Right renal pelvis (tissue), 4 donors: ENCODE results near the gene ATRN. TPM values are rescaled to one million over a fixed set of nuclear protein-coding genes. Genes with fewer than 3 reads are reported as not detected.

Source experiments
- DNase-seq, 4 donors: peaks; one replicate each; pipeline ENCODE4 v3.0.0-alpha.2; 2013; ENCODE audit warnings: low read depth in 4 of 4, low spot score in 3 of 4, missing footprints in 1 of 4
- polyA plus RNA-seq, 4 donors: library from polyadenylated mRNA; unstranded; fragments of 120-200 nt; gene quantifications; one replicate each; pipeline ENCODE4 v1.2.1, GENCODE V29; 2013; ENCODE audit not compliant: insufficient read length in 4 of 4

Gene ATRN
- polyA plus RNA-seq, 4 donors, result 52.8 to 59.3 (median 55.1) TPM

DNA sequence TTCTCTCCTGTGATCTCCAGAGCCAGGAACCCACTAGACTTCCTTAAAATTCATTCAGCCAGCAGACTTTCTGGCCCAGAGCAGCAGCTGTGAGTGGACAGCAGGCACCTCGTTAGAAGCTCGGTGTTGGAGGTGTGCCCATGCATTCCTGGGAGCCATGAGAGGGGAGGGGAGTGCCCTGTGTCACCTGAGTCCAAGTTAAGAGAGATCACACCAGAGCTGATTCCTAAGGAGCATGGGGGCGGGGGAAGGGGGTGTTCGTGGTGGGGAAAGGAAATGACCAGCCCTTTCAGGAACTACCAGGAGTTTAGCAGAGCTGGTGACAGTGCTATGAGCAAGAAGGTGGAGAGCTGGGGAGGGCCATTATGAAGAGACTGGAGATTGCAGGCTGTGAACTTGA is 145.4 kb downstream of the ATRN start:
- peak in 1 of 4 donors; percentile 12 for DNase-seq

GRCh38 chr20:3621111-3621510 is 150.3 kb downstream of the ATRN start:
- DNase-seq, result no peak

DNA sequence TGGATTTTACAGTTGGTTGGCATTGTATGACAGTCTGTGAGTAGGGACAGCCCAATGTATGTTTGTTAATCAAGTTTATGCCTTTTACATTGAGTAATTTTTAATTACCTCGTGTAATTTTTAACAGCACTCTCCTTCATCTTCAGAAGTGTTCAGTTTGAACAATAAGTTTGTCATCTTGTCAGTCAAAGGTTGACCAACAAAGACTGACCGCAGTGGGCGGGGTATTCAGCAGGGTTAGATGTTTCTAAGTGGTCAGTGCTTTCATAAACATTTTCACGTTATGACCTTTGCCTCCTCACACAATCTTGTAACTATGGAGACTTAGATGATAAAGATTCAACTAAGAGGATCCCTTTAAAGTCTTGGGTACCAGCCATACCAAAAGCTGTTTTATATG is 151.6 kb downstream of the ATRN start:
- no peak for DNase-seq

DNA sequence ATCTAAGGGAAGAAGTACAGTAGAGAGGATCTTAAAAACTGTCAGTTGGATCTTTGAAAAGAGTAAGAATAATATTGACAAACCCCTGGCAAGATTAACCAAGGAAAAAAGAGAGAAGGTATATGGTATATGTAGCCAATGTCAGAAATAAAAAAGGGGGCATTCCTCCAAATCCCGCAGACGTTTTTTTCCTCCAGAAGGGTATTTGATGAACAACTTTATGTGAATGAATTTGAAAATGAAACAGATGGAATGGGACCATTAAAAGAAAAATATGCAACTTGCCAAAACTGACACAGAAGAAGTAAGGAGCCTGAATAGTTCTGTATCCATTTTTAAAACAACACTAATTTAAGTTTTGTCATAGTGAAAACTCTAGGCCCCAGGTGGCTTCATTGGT is 156.7 kb downstream of the ATRN start:
- DNase-seq, result no peak

- DNase-seq, result no peak
Measured at GRCh38 chr20:3628502-3629314, 157.9 kb downstream of the ATRN start.

- no peak for DNase-seq
Measured at GRCh38 chr20:3629893-3630292, 159.1 kb downstream of the ATRN start.

DNA sequence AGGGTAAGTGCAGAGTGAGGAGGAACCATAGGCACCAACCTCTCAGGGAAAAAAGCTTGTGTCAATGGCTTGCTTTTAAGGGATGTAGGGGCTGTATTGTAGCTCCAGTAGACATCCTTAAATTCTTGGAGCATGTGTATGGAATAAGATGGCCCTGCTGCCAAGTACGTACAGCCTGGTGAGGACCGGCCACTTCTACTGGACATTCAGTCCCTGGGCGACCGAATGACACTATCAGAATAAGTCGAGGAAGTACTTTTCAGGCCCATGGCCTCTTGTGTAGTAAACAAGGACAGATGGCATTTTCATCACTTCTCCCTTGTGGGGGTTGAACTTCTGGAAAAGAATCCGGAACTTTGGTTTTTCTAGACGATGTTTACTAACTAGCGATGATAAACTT is 159.6 kb downstream of the ATRN start:
- no peak for DNase-seq

DNA sequence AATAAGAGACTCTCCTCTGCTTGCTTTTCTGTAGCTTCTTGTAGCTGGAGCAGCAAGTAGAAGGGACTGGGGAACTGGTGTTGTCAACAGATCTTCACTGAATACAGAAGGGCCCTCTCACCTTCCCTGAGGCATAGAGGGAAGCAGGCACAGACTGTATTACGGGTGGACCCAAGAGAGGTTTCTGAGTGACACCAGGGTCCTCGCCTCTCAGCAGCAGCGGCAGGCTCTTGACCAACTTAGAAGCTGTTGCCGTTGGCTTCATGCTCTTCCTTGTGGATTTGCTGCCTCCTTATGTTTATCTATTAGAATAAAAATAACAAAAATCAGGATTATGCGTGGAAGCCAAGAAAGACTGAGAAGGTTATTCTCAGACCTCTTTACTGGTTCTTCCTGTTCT is 160.7 kb downstream of the ATRN start:
- DNase-seq, result no peak

DNA sequence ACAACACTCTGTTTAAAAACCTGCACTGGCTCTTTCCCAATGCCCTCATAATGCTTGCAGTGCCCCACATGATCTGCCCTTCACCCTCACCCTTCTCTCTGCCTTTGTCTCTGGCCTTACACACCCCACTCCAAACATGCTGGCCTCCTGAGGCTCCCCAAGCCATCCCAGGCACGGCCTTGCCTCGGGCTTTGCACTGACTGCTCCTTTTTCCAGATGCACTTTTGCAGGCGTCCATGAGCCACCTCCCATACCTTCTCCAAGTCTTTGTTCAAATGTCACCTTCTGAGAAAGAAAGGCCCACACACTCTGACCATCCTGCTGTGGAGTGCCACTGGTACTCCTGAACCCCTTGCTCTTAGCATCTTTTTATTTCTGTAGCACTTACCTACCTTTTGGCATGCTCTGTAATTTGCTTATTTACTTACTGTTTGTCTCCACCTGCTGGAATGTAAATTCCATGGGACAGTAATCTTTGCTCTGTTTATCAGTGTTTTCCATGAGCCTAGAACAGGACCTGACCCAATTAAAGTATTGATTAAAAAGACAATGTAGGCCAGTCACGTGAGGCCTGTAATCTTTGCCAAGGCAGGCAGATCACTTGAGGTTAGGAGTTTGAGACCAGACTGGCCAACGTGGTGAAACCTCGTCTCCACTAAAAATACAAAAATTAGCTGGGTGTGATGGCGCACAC is 161.6 kb downstream of the ATRN start:
- DNase-seq, result no peak

GRCh38 chr20:3633913-3634478 is 163.2 kb downstream of the ATRN start:
- no peak for DNase-seq

DNA sequence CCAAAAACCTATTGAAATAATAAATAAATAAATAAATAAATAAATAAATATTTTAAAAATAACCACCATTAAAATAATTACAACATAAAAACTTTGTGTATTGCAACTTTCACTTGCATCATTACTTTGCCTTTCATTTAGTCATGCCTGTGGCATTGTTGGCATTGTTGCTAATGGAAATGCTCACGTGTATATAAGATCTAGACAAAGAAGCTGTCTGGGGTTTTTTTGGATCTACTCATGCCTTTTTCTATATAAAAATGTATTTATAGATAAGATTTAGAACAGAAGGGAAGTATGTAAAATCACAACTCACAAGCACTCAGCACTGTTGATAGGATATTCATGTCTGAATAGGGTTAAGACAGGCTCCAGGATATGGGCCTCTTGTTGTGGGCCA is 164.5 kb downstream of the ATRN start:
- DNase-seq, result no peak

- no peak for DNase-seq
Measured at GRCh38 chr20:3640259-3640658, 169.4 kb downstream of the ATRN start.

- no peak for DNase-seq
Measured at GRCh38 chr20:3645309-3646066, 174.7 kb downstream of the ATRN start.

DNA sequence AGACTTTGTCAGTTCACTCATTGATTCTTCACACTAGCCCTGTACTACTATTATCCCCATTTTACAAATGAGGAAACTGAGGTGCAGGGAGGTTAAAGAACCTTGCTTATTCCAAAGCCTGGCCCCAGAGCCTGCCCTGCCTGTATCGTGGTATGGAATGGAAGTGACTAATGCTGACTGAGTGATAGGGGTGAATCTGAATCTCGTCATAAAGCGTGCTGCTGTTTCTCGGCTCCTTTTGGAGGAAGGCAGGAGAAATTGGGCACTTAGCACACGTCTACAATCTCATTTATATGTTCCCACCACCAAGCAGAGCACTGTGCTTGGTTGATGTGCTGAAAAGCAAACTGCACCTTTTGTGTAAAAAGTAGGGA is 175.2 kb downstream of the ATRN start:
- no peak for DNase-seq

- DNase-seq, result no peak
Measured at GRCh38 chr20:3646651-3647050, 175.8 kb downstream of the ATRN start.

GRCh38 chr20:3647473-3647872 is 176.7 kb downstream of the ATRN start:
- DNase-seq, result no peak

- no peak for DNase-seq
Measured at GRCh38 chr20:3648951-3649350, 178.1 kb downstream of the ATRN start.

DNA sequence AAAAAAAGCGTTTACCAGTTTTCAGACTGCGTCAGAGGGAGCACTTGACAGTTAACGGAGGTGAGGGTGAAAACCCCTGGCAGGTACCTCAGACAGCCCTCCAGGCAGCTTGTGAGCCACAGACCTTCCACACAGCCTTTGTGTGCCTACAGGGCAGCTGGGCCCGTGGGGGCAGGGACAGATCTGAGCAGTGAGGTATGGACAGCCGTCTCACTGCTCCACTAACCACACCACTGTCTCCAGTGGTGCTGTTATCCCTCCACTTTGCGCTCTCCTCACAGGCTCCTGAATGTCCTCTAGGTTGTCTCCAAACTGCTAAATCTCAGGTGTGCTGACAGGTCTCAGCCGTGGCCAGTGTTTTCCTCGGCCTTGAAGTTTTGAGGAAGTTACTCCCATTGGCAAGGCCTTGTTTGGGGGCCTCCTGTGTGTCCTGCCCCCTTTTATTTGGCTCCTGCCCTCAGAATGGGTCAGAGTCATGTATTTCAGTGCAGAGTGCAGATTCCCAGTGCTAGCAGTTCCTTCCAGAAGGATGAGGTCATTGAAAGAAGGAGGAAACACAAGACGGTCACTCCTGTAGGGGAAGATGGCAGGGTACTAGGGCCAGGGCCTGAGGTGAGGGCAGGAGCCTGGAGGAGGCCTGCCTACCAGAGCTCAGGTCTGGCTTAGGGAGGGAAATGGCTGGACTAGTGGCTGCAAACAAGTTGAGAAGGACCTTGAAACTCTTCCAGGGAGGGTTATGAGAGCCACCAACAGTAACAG is 180.6 kb downstream of the ATRN start:
- no peak for DNase-seq

DNA sequence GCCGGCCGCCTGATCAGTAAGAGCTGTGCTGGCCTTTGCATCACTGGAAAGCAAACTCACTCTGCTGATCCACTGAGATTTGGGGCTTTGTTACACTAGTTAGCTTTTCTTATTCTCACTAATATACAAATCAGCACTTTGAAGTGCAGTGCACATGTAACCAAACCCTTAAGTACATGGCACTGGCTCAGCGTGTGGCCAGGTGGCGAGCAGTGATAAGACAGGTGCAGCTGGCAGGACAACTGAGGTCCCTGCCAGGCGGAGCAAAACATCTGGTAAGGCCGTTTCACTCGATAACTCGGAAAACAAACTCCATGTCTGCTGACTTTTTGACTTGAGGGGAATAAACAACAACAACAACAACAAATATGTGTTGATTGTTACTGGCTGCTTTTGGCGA is 181.4 kb downstream of the ATRN start:
- DNase-seq, result no peak
